GM21360 (cell line): ENCODE data around the gene GRM7.

Experiments
- ATAC-seq: cut with Tn5 transposase; IDR thresholded peaks from one replicate; pipeline ENCODE4 v1.9.1; 2021; ENCODE audit warnings: mild to moderate bottlenecking, moderate library complexity; ENCODE audit not compliant: unreplicated experiment

GRM7 gene

GRCh38 chr3:7565574-7565973 is 704.7 kb downstream of the GRM7 start:
- ATAC-seq = no peak

GRCh38 chr3:7567160-7567559 is 706.2 kb downstream of the GRM7 start:
- peak; percentile 68 for ATAC-seq

GRCh38 chr3:7568526-7569184 is 707.7 kb downstream of the GRM7 start:
- no peak for ATAC-seq

GRCh38 chr3:7573330-7573729 is 712.4 kb downstream of the GRM7 start:
- no peak for ATAC-seq

DNA sequence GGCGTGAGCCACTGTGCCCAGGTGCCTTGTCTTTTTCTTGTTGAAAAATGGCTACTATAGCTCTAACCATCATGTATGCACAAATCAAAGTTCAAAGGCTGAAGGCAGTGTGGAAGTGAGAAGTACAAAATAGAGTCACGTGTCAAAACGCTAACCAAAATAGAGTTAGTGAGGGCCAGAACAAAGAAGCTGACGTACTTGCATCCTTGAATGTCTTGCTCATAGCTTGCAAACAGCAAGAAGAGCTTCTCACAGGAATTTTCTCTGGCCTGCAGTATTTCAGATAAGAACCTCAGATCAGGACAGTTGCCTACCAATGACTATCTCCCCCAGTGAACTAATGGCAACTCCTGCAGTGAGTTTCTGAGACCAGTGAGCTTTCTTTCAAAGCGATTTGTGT is 713.5 kb downstream of the GRM7 start:
- no peak for ATAC-seq

- ATAC-seq = no peak
These were observed 715.2 kb downstream of the GRM7 start for GRCh38 chr3:7576071-7576470.

DNA sequence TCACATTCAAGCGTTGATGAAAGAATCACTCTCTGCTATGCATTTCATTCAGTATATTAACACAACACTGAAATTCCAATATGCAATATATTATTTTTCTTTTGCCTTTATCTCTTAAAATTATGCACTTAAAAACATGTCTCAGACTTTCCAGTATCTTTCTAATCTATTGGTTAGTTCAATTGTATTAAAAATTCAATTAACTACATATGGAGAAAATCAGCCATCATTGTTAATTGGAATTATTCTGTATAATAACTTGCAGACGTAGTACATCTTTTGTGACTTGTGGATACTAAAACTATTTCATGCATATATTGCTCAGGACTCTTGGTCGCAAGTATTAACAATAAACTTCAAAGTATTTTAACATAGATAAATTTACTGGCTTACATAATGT is 715.6 kb downstream of the GRM7 start:
- ATAC-seq = no peak

GRCh38 chr3:7577513-7577912 is 716.6 kb downstream of the GRM7 start:
- no peak for ATAC-seq

GRCh38 chr3:7581831-7582230 is 720.9 kb downstream of the GRM7 start:
- ATAC-seq = no peak

DNA sequence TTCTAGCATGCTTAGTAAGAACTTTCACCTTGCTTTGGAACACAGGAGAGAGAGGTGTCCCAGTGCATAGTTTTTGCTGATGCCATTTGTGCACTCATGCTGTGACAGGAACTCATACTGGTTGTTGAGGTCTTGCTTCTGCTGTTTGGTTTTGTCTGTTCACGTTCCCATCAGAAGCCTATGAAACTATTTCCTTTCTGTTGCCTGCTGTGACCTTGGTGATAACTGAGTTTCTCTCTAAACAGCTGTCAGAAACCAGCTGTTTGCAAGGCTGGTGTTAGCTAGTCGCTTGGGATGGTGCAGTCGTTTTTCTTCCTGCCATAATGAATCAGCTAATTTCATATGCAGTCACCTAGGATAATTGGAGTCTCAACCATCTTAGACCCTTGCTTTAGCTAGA is 724.1 kb downstream of the GRM7 start:
- no peak for ATAC-seq

DNA sequence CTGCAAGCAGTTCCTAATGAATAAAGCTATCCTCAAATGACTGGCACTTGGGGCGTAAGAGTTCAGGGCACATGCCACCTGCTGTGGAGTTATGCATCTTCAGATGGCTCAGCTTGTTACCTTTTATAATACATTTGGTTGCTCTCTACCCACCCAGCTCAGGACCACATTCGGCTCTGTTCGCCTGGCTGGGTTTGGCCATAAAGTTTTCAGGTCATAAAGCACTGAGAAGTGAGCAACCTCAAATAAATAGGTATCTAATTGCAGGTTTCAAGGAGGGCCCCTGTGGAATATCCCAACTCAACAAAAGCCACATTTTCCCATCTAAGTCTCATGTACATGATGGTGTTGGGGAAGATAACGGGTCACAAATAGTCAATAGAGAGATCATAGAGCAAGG is 727.3 kb downstream of the GRM7 start:
- ATAC-seq = no peak

DNA sequence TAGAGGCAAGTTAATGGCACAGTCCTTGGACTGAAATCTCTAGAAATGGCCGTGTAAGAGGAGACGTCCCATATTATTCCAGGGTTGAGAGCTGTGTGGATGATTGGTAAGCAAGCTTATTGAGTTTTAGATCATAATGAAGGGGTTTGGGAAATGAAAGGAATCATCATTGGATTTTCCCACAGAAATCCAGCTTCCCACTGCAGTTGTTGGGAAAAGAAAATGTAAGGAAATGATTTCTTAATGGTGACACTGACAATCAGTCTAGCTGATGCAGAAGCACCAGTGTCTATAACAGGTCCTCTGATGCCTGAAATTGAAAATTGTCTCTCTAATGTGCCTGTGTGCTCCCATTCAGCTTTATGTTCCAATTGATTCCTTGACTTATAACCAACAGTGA is 728.6 kb downstream of the GRM7 start:
- no peak for ATAC-seq

DNA sequence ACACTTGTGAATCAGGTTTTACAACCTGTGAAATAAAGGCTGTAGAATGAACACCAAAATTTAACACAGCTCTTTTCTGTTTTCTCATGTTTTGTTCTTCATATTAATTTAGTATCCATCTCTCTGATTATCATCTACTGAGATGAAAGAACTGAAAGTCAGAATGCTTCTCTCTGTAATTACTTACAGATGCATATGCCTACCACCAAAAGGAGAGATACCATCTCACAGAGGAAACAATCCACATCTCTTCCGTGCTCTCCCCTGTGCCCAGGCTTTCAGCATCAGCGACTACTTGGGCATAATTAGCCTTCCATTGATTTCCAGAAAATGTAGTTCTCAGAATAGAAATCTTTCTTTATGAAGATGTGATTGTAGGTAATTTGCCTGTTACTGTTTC is 741.4 kb downstream of the GRM7 start:
- no peak for ATAC-seq

DNA sequence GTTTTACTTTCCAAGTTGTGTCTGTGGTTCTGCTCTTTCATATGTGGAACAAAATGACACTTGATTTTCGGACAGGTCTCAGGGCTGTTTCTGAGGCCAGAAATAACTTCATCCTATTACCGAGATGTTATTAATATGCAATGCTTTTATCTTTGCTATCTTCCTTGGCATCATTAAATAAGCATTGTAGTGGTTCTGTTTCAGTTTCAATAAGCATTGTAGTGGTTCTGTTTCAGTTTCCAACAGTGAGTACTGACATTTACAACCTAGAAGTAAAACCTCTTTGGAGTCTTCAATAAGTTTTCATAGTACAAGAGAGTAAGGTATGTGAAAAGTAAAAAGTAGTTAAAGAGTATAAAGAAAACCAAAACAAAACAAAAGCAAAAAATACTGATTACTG is 746.2 kb downstream of the GRM7 start:
- no peak for ATAC-seq

- ATAC-seq = no peak
These were observed 746.8 kb downstream of the GRM7 start for GRCh38 chr3:7607676-7608075.

DNA sequence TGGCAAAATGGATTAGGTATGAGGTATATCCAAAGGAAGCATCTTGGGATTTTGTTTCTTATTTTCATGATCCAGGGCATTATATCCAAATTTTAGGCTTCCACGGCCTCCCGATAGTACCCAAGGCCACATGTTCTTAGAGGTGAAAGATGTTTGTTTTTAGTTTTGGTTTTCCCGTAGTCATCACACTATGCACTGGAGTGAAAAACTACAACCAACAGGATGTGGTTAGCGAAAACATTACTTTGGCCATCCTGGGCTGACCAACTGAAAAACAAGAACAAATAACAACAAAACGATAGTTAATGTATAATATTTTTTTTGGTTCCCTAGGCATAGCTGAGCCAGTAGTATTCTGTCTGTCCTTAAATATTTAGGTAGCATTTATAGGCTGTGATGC is 749.7 kb downstream of the GRM7 start:
- no peak for ATAC-seq

GRCh38 chr3:7615043-7615442 is 754.1 kb downstream of the GRM7 start:
- no peak for ATAC-seq

DNA sequence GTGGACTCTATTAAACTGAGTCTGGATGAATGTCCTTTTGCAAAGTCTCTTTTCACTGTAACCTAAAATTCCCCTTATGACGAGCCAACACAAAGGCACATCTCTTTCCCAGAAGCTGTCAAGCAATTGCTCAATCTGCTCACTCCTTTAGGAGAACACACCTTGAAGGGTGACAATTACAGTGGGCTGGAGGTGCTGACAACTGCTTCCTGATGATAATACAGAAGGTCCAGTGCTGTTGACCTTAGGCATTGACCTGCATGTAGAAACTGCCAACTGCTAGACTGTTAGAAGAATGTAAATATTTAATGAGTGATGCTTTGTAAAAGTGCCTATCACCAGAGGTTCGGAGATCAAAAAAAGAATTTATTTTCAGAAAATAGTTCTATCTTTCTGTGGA is 757.7 kb downstream of the GRM7 start:
- ATAC-seq = no peak

- ATAC-seq = no peak
These were observed 759.5 kb downstream of the GRM7 start for GRCh38 chr3:7620401-7620800.

DNA sequence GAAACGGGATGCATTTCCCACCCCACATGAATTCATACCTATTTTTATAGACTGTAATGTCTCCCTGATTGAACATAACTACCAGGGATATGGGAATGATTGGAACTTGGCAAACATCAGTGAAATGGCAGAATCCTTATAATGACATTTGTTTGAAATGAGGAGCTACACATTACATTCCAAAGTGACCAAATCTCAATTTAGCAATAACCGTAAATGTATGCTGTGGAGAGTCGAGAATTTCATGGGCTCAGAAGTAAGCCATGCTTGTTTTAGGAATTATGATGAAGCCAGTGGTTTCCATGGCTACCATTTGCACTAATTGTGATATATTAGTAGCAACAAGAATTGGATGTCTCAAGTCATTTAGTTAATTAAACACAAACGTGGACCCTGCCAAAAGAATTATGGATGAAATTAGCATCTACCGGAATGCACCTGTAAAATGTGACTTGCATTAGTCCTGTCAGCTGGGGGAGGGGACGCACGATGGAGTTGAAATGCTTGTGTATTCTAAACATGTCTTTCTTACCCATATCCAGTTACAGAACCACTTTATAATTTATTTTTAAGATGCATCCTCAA is 760.2 kb downstream of the GRM7 start:
- no peak for ATAC-seq

DNA sequence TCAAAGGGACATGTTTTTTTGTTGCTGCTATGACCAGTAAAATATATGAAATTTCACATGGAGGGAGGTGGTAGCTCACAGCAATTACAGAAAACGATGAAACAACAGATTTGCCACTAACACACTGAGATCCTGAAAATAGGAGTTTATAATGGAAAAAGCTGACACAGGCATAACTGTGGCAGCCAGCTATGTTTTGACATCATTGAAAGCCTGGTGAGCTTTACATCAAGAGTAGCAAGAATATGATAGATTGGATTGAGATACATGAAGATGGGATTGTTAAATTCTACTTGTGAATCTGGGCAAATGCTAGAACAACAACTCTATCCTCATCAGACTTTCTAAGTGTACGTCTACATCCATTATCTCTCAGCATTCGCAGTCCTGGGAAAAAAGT is 760.7 kb downstream of the GRM7 start:
- no peak for ATAC-seq

GRCh38 chr3:7625021-7625420 is 764.1 kb downstream of the GRM7 start:
- no peak for ATAC-seq

DNA sequence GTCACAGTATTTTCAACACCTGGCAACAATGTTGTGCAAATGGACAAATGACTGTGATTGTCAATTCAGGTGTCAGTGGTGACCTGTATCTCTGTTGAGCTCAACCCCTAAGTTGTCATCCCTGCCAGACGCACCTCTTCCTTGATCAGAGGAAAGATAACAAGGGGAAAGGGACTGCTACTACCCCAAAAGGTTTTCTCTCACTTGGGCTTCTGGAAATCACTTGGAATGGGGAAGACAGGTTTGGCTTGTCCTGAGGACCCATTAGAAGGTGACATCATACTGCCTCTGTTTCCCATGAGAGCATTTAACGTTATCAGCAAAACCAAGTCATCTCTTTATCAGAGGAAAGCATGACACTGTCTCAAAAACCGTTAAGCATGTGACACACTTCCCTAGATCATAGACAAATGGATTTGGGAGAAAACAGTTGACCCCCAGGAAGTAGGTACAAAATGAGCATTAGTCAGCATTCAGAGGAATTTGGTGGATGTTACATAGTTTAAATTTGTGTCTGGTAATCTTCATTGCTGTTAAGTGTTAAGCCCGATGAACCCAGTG is 769.5 kb downstream of the GRM7 start:
- no peak for ATAC-seq
